IPS-15b (cell line): Measurements from ENCODE around the gene NPAT.
A peak's percentile ranks its signal among the peaks of the same experiment; 100 is the strongest.
"Not testable (repeated sequence)": the region's sequence is repeated elsewhere in the genome, so short reads cannot be mapped to it uniquely, and the experiment has no call there.

Experiments used
- H3K27me3 ChIP-seq: one replicate; pipeline ENCODE4 v1.6.1; 2013; ENCODE audit warnings: low read length; ENCODE audit not compliant: control insufficient read depth, insufficient read depth
- H3K36me3 ChIP-seq: one replicate; pipeline ENCODE4 v1.6.1; 2013; ENCODE audit warnings: low read length; ENCODE audit not compliant: control insufficient read depth, insufficient read depth
- H3K4me1 ChIP-seq: one replicate; pipeline ENCODE4 v1.6.1; 2013; ENCODE audit warnings: mild to moderate bottlenecking, low read length; ENCODE audit not compliant: control insufficient read depth, insufficient read depth
- H3K4me3 ChIP-seq: one replicate; pipeline ENCODE4 v1.5.1; 2013; ENCODE audit warnings: low read depth, low read length
- H3K9ac ChIP-seq: one replicate; pipeline ENCODE4 v1.6.1; 2013; ENCODE audit warnings: low read depth, mild to moderate bottlenecking, low read length
- H3K9me3 ChIP-seq: one replicate; pipeline ENCODE4 v1.6.1; 2013; ENCODE audit warnings: mild to moderate bottlenecking, low read length; ENCODE audit not compliant: control insufficient read depth, insufficient read depth

NPAT gene

GRCh38 chr11:108144615-108145014, 77.8 kb downstream of the NPAT start:
- Histone ChIP-seq H3K27me3 (no peaks in the 10 kb centered on the region), H3K9me3 (no peaks in the 10 kb centered on the region), H3K4me1 (no peaks in the 10 kb centered on the region), H3K9ac (no peak overlapping the region), H3K36me3 (no peaks in the 10 kb centered on the region), H3K4me3 (no peak overlapping the region)

- H3K36me3 ChIP-seq, result peaks cover 3% of the 10 kb centered on the region
- H3K27me3 ChIP-seq, result no peaks in the 10 kb centered on the region
- no peak overlapping the region for H3K4me3 ChIP-seq
- H3K9ac ChIP-seq, result no peak overlapping the region
- no peaks in the 10 kb centered on the region for H3K9me3 ChIP-seq
- H3K4me1 ChIP-seq, result no peaks in the 10 kb centered on the region
Observed at GRCh38 chr11:108142304-108142703, 80.1 kb downstream of the NPAT start.

- no peak overlapping the region for H3K9ac ChIP-seq
- no peaks in the 10 kb centered on the region for H3K4me1 ChIP-seq
- H3K9me3 ChIP-seq, result no peaks in the 10 kb centered on the region
- H3K27me3 ChIP-seq, result no peaks in the 10 kb centered on the region
- H3K4me3 ChIP-seq, result no peak overlapping the region
- peaks cover 3% of the 10 kb centered on the region for H3K36me3 ChIP-seq
Observed at GRCh38 chr11:108137212-108137611, 85.2 kb downstream of the NPAT start.

- no peaks in the 10 kb centered on the region for H3K4me1 ChIP-seq
- H3K9ac ChIP-seq, result no peak overlapping the region
- H3K36me3 ChIP-seq, result peaks cover 3% of the 10 kb centered on the region
- H3K4me3 ChIP-seq, result no peak overlapping the region
- H3K27me3 ChIP-seq, result no peaks in the 10 kb centered on the region
- H3K9me3 ChIP-seq, result no peaks in the 10 kb centered on the region
Observed at GRCh38 chr11:108135845-108136544, 86.4 kb downstream of the NPAT start.

- not testable (repeated sequence) for H3K4me1 ChIP-seq, H3K9me3 ChIP-seq, H3K36me3 ChIP-seq, H3K9ac ChIP-seq, H3K4me3 ChIP-seq, H3K27me3 ChIP-seq
Observed at GRCh38 chr11:108132993-108133538, 89.4 kb downstream of the NPAT start.

- H3K4me1 ChIP-seq, result no peaks in the 10 kb centered on the region
- H3K9me3 ChIP-seq, result no peaks in the 10 kb centered on the region
- H3K9ac ChIP-seq, result no peak overlapping the region
- H3K4me3 ChIP-seq, result no peak overlapping the region
- no peaks in the 10 kb centered on the region for H3K36me3 ChIP-seq
- no peaks in the 10 kb centered on the region for H3K27me3 ChIP-seq
Observed at GRCh38 chr11:108131993-108132392, 90.4 kb downstream of the NPAT start.

GRCh38 chr11:108128772-108129171, 93.7 kb downstream of the NPAT start:
- no peaks in the 10 kb centered on the region for H3K27me3 ChIP-seq
- H3K4me3 ChIP-seq, result no peak overlapping the region
- H3K9me3 ChIP-seq, result no peaks in the 10 kb centered on the region
- no peaks in the 10 kb centered on the region for H3K36me3 ChIP-seq
- H3K9ac ChIP-seq, result no peak overlapping the region
- no peaks in the 10 kb centered on the region for H3K4me1 ChIP-seq

- no peaks in the 10 kb centered on the region for H3K9me3 ChIP-seq
- H3K27me3 ChIP-seq, result peaks cover 10% of the 10 kb centered on the region
- H3K4me3 ChIP-seq, result no peak overlapping the region
- H3K36me3 ChIP-seq, result no peaks in the 10 kb centered on the region
- no peaks in the 10 kb centered on the region for H3K4me1 ChIP-seq
- H3K9ac ChIP-seq, result no peak overlapping the region
Observed at GRCh38 chr11:108125096-108125495, 97.3 kb downstream of the NPAT start.

- H3K27me3 ChIP-seq, result peaks cover 10% of the 10 kb centered on the region
- no peaks in the 10 kb centered on the region for H3K36me3 ChIP-seq
- no peaks in the 10 kb centered on the region for H3K4me1 ChIP-seq
- H3K9ac ChIP-seq, result no peak overlapping the region
- H3K4me3 ChIP-seq, result peak overlapping the region; percentile 88
- no peaks in the 10 kb centered on the region for H3K9me3 ChIP-seq
Observed at GRCh38 chr11:108122166-108122628, 100.2 kb downstream of the NPAT start.

- peak within 1 kb of the TSS; percentile 54 for H3K9ac ChIP-seq
- H3K36me3 ChIP-seq, result no peaks in the 10 kb centered on the region
- no peaks in the 10 kb centered on the region for H3K4me1 ChIP-seq
- peak within 1 kb of the TSS; percentile 88 for H3K4me3 ChIP-seq
- no peaks in the 10 kb centered on the region for H3K9me3 ChIP-seq
- H3K27me3 ChIP-seq, result peaks cover 10% of the 10 kb centered on the region
Observed at GRCh38 chr11:108121274-108122155, 100.9 kb downstream of the NPAT start, which contains the start of gene ACAT1. Gene ACAT1, plus strand, starts transcription at chr11:108121567. Its CDS starts 40 bp downstream, at chr11:108121607.

- not testable (repeated sequence) for H3K9ac ChIP-seq, H3K9me3 ChIP-seq, H3K4me1 ChIP-seq, H3K27me3 ChIP-seq, H3K36me3 ChIP-seq
- peak overlapping the region; percentile 88 for H3K4me3 ChIP-seq
Observed at GRCh38 chr11:108120936-108121273, 101.5 kb downstream of the NPAT start.
